ENCODE data around the gene UBQLN4.

Gene UBQLN4
- total RNA-seq = 19.4 to 27.9 (median 26.3) reads per million in 3 donors

DNA sequence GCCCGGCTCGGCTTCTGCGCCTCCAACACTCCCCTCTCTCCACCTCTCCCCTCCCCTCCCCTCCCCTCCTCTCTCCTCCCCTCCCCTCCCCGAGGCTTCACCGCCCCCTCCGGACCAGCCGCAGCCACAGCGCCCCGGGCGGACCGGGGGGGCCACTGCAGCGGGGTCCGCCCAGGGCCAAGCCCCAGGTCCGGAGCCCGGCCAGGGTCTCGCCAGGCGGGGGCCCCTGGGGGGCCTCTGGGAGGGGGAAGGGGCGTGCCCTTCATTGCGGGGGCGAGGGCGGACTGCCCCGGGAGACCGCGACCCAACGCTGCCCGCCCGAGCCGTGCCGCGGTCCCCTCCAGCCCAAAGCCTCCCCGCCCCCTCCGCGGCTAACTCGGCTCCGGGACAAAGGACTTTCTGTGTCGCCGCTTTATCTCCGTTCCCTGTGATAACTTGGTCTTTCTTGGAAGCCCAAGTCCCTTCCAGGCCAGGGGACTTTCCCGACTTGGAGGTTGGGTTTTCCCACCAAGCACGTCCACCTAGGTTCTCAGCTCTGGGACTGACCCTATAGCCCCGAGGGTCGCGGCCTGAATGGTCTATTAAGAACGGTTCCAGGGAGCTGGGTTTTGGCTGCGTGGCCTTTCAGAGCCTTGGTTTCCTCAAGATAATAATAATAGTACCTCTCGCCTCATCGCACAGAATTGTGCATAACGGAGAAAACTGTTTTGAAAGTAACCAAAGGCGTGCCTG lies at the start of gene UBQLN4:
Gene UBQLN4, minus strand, starts transcription at position 31 of the 732 bp plus-strand sequence. CDS start 97 bp downstream, outside the sequence.
- Histone ChIP-seq H3K9me3 (ENCODE audit: control insufficient read depth, low read length) (no peaks in the 10 kb centered on the region), H3K4me1 (ENCODE audit: control insufficient read depth, insufficient read depth, low read length, poor library complexity, severe bottlenecking) (peaks cover 14% of the 10 kb centered on the region), H3K36me3 (ENCODE audit: control insufficient read depth, insufficient read depth, low read length) (peaks cover 6% of the 10 kb centered on the region), H3K27ac (ENCODE audit: insufficient read depth, low read length, poor library complexity, severe bottlenecking) (peak within 1 kb of the TSS; percentile 79), H3K4me3 (ENCODE audit: insufficient read depth, low read depth, low read length, poor library complexity, severe bottlenecking) (peak within 1 kb of the TSS; percentile 95), H3K27me3 (replicated peaks; ENCODE audit: control insufficient read depth, insufficient read depth, low read length, poor library complexity, severe bottlenecking) (no peaks in the 10 kb centered on the region)
- DNase-seq = peak; percentile 73 to 82 (median 74)

DNA sequence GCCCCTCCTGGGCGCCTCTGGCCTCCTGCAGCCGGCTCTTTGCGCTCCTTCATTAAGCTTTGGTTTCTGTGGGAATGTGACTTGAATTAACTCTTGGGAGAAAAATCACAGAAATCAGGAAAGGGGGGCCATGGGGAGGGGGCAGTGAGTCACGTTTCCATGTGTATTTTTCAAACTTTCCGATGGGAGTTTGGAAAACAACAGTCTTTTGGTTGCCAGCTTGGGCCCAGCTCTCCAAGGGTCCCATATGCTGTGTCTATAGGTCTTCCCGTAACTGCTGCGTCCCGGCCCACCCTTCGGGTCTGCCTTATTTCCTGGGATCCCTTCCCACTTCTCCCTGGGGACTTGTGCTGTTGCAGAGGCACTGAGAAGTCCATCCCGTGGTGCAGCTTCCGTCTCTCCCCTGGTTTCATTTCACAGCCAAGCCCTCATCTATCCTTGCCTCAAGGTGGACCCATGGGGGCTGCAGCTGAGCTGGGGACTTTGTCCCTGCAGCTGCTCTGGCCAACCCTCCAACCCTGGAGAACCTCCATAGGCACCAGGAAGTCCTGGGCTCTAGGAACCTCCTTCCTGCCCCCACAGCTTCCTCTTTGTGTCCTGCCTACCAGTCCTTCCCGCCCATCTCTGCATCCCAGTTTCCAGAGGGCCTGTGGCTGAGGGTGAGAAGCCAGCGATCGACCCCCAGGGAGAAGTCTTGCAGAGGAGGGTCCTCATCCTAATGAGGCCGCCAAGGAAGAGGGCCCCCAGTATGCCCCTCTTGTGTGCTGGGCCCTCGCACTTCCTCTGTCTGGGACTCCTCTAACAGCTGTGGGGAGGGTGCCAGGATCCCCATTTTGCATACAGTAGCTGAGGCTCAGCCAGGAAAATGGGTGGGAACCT lies 49.3 kb upstream of the UBQLN4 start:
- Histone ChIP-seq H3K4me3 (ENCODE audit: insufficient read depth, low read depth, low read length, poor library complexity, severe bottlenecking) (no peak overlapping the region), H3K27me3 (replicated peaks; ENCODE audit: control insufficient read depth, insufficient read depth, low read length, poor library complexity, severe bottlenecking) (no peaks in the 10 kb centered on the region), H3K36me3 (ENCODE audit: control insufficient read depth, insufficient read depth, low read length) (no peaks in the 10 kb centered on the region), H3K4me1 (ENCODE audit: control insufficient read depth, insufficient read depth, low read length, poor library complexity, severe bottlenecking) (peaks cover 50% of the 10 kb centered on the region), H3K9me3 (ENCODE audit: control insufficient read depth, low read length) (no peaks in the 10 kb centered on the region), H3K27ac (ENCODE audit: insufficient read depth, low read length, poor library complexity, severe bottlenecking) (peak overlapping the region; percentile 91)
- DNase-seq = no peak

DNA sequence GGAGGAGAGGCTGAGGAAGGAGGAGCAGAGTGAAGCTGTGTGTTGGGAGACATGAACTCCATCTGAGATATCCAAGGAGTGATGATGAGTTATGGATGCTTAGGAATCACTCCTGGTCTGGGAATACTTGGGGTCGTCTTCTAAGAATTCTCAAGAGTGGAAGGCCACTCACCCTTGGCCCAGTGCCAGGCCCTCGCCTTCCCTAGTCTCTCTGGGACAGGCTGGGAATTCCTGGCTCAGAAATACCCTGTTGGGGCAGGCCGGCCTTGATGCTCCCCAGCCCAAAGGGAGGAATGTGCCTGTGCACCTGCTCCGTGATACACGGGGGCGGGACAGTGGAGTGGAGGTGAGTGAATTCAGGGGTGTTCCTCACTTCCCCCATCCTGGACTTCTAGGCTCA lies 48.3 kb upstream of the UBQLN4 start:
- peaks cover 54% of the 10 kb centered on the region for H3K4me1 ChIP-seq (ENCODE audit: control insufficient read depth, insufficient read depth, low read length, poor library complexity, severe bottlenecking)
- no peak for DNase-seq
- H3K27me3 ChIP-seq (replicated peaks; ENCODE audit: control insufficient read depth, insufficient read depth, low read length, poor library complexity, severe bottlenecking) = no peaks in the 10 kb centered on the region
- no peaks in the 10 kb centered on the region for H3K36me3 ChIP-seq (ENCODE audit: control insufficient read depth, insufficient read depth, low read length)
- H3K4me3 ChIP-seq (ENCODE audit: insufficient read depth, low read depth, low read length, poor library complexity, severe bottlenecking) = no peak overlapping the region
- no peaks in the 10 kb centered on the region for H3K9me3 ChIP-seq (ENCODE audit: control insufficient read depth, low read length)
- no peak overlapping the region for H3K27ac ChIP-seq (ENCODE audit: insufficient read depth, low read length, poor library complexity, severe bottlenecking)

DNA sequence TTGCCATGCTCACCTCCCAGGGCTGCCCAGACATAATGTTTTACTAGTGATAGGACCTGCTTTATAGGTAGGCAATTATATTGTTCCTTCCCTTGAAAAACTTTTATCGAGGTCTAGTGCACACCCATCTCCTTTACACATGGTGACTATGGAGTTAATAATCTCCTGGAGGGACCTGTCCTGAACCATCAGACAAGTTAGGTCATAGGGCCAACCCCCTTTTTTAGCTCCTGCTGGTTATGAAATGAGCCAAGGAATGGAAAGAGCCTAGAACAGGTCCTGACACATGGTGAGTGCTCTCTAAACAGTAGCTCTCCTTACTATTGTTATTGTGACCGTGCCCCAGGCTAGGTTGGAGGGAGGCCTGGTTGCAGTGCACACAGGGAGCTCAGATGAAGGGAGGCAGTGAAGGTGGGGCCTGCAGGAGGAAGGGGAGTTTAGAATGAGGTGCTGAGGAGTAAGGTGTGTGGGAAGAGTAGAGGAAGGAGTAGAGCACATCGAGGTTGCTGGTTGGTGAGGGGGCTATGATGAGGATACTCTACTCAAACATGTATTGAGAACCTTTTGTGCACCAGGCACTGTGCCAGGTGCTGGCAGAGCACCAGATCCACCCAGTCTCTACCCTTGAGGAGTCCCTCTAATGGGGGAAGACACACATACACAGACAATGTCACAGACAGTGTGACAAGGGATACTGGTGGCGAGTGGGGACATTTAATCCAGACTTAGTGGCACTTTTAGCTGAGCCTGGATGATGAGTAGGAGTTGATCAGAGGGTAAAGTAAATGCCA lies 46.8 kb upstream of the UBQLN4 start:
- no peaks in the 10 kb centered on the region for H3K9me3 ChIP-seq (ENCODE audit: control insufficient read depth, low read length)
- peak overlapping the region; percentile 31 for H3K27ac ChIP-seq (ENCODE audit: insufficient read depth, low read length, poor library complexity, severe bottlenecking)
- H3K36me3 ChIP-seq (ENCODE audit: control insufficient read depth, insufficient read depth, low read length) = no peaks in the 10 kb centered on the region
- H3K4me3 ChIP-seq (ENCODE audit: insufficient read depth, low read depth, low read length, poor library complexity, severe bottlenecking) = no peak overlapping the region
- no peak for DNase-seq
- peaks cover 57% of the 10 kb centered on the region for H3K4me1 ChIP-seq (ENCODE audit: control insufficient read depth, insufficient read depth, low read length, poor library complexity, severe bottlenecking)
- H3K27me3 ChIP-seq (replicated peaks; ENCODE audit: control insufficient read depth, insufficient read depth, low read length, poor library complexity, severe bottlenecking) = no peaks in the 10 kb centered on the region

DNA sequence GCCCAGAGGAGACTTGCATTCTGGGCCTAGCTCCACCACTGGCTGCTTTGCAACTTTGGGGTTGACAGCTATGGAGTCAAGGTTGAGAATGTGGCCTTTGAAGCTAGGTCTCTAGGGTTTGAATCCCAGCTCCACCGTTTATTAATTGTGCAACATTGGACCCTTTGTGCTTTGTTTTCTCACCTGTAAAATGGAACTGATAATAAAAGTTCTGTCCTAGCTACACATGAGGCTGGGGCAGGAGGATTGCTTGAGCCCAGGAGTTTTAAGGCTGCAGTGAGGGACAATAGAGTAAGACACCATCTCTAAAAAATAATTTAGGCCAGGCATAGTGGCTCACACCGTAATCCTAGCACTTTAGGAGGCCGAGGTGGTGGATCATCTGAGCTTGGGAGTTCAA lies 45.7 kb upstream of the UBQLN4 start:
- H3K4me1 ChIP-seq (ENCODE audit: control insufficient read depth, insufficient read depth, low read length, poor library complexity, severe bottlenecking) = peaks cover 45% of the 10 kb centered on the region

DNA sequence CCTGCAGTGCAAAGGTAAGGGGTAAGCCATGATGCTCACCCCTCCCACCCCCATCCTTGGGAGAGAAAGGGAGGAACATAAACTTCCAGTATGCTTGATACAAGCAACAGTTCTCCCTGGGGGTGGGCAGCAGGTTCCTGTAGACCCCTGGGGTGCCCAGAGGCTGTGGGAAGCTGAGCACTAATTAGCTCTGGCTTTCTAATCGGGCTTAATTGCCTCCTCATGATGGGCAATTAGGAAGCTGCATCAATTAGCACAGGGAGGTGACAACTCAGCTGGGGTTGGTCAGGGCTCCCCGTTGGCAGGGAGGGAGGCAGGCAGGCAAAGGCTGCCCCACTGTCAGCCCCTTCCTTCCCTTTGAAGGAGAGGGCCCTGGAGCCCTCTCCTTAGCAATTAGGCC lies 45.2 kb upstream of the UBQLN4 start:
- Histone ChIP-seq H3K27me3 (replicated peaks; ENCODE audit: control insufficient read depth, insufficient read depth, low read length, poor library complexity, severe bottlenecking) (no peaks in the 10 kb centered on the region), H3K27ac (ENCODE audit: insufficient read depth, low read length, poor library complexity, severe bottlenecking) (peak overlapping the region; percentile 90)

More for the DNA sequence above, 45.7 kb upstream of the UBQLN4 start:
- H3K27me3 ChIP-seq (replicated peaks; ENCODE audit: control insufficient read depth, insufficient read depth, low read length, poor library complexity, severe bottlenecking) = no peaks in the 10 kb centered on the region
- no peak overlapping the region for H3K27ac ChIP-seq (ENCODE audit: insufficient read depth, low read length, poor library complexity, severe bottlenecking)
- no peak overlapping the region for H3K4me3 ChIP-seq (ENCODE audit: insufficient read depth, low read depth, low read length, poor library complexity, severe bottlenecking)
- no peak for DNase-seq
- H3K36me3 ChIP-seq (ENCODE audit: control insufficient read depth, insufficient read depth, low read length) = no peaks in the 10 kb centered on the region
- no peaks in the 10 kb centered on the region for H3K9me3 ChIP-seq (ENCODE audit: control insufficient read depth, low read length)

DNA sequence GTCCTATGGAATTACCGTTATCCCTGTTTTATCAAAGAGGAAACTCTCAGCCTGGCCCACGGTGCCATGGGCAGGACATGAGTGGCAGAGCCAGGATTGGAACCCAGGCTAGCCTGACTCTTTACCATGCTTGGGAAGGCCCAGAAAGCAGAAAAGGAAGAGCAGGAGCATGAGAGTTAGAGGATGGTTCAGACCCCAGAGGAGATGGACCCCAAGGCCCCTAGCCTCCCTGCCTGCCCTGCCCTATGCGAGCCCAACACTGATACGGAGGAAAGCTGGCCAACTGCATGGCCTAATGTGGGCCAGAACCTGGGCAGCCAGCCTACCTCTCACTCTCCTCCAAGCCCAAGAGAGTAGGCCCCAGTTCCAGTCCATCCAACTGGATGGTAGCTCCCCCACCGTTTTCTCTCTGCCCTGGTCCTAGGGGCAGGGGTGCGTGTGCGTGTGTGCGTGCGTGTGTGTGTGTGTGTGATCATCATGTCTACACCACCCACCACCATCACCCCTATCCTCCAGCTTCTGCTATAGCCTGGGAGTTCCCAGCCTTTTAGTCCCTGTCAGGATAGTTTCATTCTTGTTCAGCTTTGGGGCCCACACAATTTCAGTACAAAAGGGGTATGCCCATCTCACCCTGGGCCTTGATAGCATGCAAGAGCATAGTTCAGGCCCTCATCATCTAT lies 44.0 kb upstream of the UBQLN4 start:
- Histone ChIP-seq H3K27me3 (replicated peaks; ENCODE audit: control insufficient read depth, insufficient read depth, low read length, poor library complexity, severe bottlenecking) (no peaks in the 10 kb centered on the region), H3K4me1 (ENCODE audit: control insufficient read depth, insufficient read depth, low read length, poor library complexity, severe bottlenecking) (peaks cover 30% of the 10 kb centered on the region), H3K36me3 (ENCODE audit: control insufficient read depth, insufficient read depth, low read length) (no peaks in the 10 kb centered on the region), H3K4me3 (ENCODE audit: insufficient read depth, low read depth, low read length, poor library complexity, severe bottlenecking) (no peak overlapping the region), H3K27ac (ENCODE audit: insufficient read depth, low read length, poor library complexity, severe bottlenecking) (peak overlapping the region; percentile 90), H3K9me3 (ENCODE audit: control insufficient read depth, low read length) (no peaks in the 10 kb centered on the region)
- DNase-seq = no peak

More for the DNA sequence above, 45.2 kb upstream of the UBQLN4 start:
- Histone ChIP-seq H3K36me3 (ENCODE audit: control insufficient read depth, insufficient read depth, low read length) (no peaks in the 10 kb centered on the region), H3K4me3 (ENCODE audit: insufficient read depth, low read depth, low read length, poor library complexity, severe bottlenecking) (no peak overlapping the region), H3K9me3 (ENCODE audit: control insufficient read depth, low read length) (no peaks in the 10 kb centered on the region), H3K4me1 (ENCODE audit: control insufficient read depth, insufficient read depth, low read length, poor library complexity, severe bottlenecking) (peaks cover 40% of the 10 kb centered on the region)
- DNase-seq = no peak

DNA sequence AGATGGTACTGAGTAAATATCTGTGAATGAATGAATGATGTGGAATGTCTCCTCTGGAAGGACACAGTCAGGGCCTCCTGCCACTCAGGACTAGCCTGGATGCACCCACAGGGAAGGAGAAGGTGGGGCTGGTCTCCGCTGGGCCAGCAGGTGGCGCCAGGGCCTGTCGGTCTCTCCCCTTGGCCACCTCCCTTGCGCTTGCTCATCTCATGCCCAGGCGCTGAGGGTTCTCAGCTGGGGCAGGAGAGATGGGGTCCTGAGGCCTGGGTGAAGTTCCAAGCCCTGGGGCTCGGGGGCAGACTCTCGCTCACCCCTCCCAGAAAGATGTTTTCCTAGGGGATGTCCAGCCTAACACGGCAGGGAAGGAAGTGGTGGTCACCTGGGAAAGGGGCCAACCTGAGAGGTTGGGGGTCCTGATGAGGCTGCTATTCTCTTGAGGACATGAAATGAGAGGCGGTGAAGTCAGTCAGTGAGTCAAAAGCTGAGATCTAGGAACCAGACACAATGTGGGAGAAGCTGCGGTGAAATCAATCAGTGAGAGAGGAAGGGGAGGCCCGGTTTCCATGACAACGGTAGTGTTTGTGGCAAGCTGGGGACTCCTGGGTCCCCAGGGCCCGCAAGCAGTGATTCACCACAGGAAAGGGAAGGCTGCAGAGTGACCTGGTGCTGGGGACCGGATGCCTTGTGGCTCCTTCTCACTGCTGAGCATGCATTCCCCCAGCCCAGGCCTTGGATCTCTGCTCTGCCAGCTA lies 43.2 kb upstream of the UBQLN4 start:
- peak; percentile 86 to 91 (median 89) for DNase-seq
- Histone ChIP-seq H3K4me3 (ENCODE audit: insufficient read depth, low read depth, low read length, poor library complexity, severe bottlenecking) (no peak overlapping the region), H3K4me1 (ENCODE audit: control insufficient read depth, insufficient read depth, low read length, poor library complexity, severe bottlenecking) (peaks cover 27% of the 10 kb centered on the region), H3K36me3 (ENCODE audit: control insufficient read depth, insufficient read depth, low read length) (no peaks in the 10 kb centered on the region), H3K27ac (ENCODE audit: insufficient read depth, low read length, poor library complexity, severe bottlenecking) (peak overlapping the region; percentile 90), H3K27me3 (replicated peaks; ENCODE audit: control insufficient read depth, insufficient read depth, low read length, poor library complexity, severe bottlenecking) (no peaks in the 10 kb centered on the region), H3K9me3 (ENCODE audit: control insufficient read depth, low read length) (no peaks in the 10 kb centered on the region)
